OCI-LY7 (cell line): Measurements from ENCODE around the gene TPD52L2. TPM values are rescaled to one million over a fixed set of nuclear protein-coding genes. Genes with fewer than 3 reads are reported as not detected.

Experiments
- BruUV-seq: library from RNA; stranded (reverse); fragments of 400-500 nt; replicated peaks from 2 replicates; lab custom pipeline; 2021; lab: Mats Ljungman, UMichigan
- CTCF ChIA-PET: fragments of 300-600 bp; sonication (Branson Sonifier 250); formaldehyde crosslinking; loops from one replicate; lab custom pipeline; 2022; ENCODE audit warnings: antibody characterized with exemption; ENCODE audit not compliant: unreplicated experiment; lab: Charles Lee
- POLR2A ChIA-PET: fragments of 300-600 bp; sonication (Branson Sonifier 250); formaldehyde crosslinking; loops from one replicate; lab custom pipeline; 2022; ENCODE audit warnings: antibody characterized with exemption; lab: Charles Lee
- DNase-seq: peaks from one replicate; pipeline ENCODE4 v3.0.0-alpha.2; 2015; ENCODE audit warnings: low spot score
- H2AFZ ChIP-seq: fragments of 200-600 bp; sonication (generic), shearing (Covaris generic); 2 replicates; pipeline ENCODE4 v1.6.1; 2014; ENCODE audit warnings: mild to moderate bottlenecking, antibody characterized with exemption, low read length, moderate library complexity
- H3K27ac ChIP-seq: fragments of 200-600 bp; sonication (generic); 2 replicates; pipeline ENCODE4 v1.5.1; 2014; ENCODE audit warnings: mixed run types, low read depth, mild to moderate bottlenecking, moderate library complexity, low read length, inconsistent platforms; ENCODE audit not compliant: poor library complexity, severe bottlenecking
- H3K36me3 ChIP-seq: fragments of 200-600 bp; sonication (generic); 2 replicates; pipeline ENCODE4 v1.6.1; 2014; ENCODE audit warnings: mild to moderate bottlenecking, antibody characterized with exemption, low read length, moderate library complexity, mixed read lengths; ENCODE audit not compliant: insufficient read depth
- H3K4me1 ChIP-seq: fragments of 200-600 bp; sonication (generic); 2 replicates; pipeline ENCODE4 v1.5.1; 2014; ENCODE audit warnings: mild to moderate bottlenecking, low read length; ENCODE audit not compliant: insufficient read depth, poor library complexity, severe bottlenecking
- H3K4me2 ChIP-seq: fragments of 200-600 bp; sonication (generic); 2 replicates; pipeline ENCODE4 v1.6.1; 2014; ENCODE audit warnings: mild to moderate bottlenecking, low read length
- H3K4me3 ChIP-seq: fragments of 200-600 bp; sonication (generic); 2 replicates; pipeline ENCODE4 v1.5.1; 2014; ENCODE audit warnings: mild to moderate bottlenecking, low read depth, low read length; ENCODE audit not compliant: poor library complexity, severe bottlenecking
- H3K79me2 ChIP-seq: fragments of 200-600 bp; sonication (generic); 2 replicates; pipeline ENCODE4 v1.6.1; 2016; ENCODE audit warnings: low read depth, mild to moderate bottlenecking, low read length, moderate library complexity, mixed read lengths; ENCODE audit not compliant: insufficient read depth
- H3K9me2 ChIP-seq: fragments of 200-600 bp; sonication (generic); 2 replicates; pipeline ENCODE4 v1.6.1; 2016; ENCODE audit warnings: mild to moderate bottlenecking, low read length, mixed read lengths; ENCODE audit not compliant: insufficient read depth
- H3K9me3 ChIP-seq: fragments of 200-600 bp; sonication (generic); 2 replicates; pipeline ENCODE4 v1.6.1; 2014; ENCODE audit warnings: mild to moderate bottlenecking, mixed run types, low read length, mixed read lengths
- H4K20me1 ChIP-seq: fragments of 200-600 bp; sonication (generic); 2 replicates; pipeline ENCODE4 v1.6.1; 2014; ENCODE audit warnings: mild to moderate bottlenecking, antibody characterized with exemption, low read length, moderate library complexity, mixed read lengths; ENCODE audit not compliant: insufficient read depth
- EZH2phosphoT487 ChIP-seq: fragments of 200-600 bp; sonication (generic); IDR thresholded peaks from 2 replicates; pipeline ENCODE4 v1.6.1; 2018; ENCODE audit warnings: low read depth, borderline replicate concordance, mild to moderate bottlenecking, mixed run types, antibody characterized with exemption, low read length, moderate library complexity, mixed read lengths
- intact Hi-C: fragments of 100-400 bp; cut with micrococcal nuclease; formaldehyde crosslinking; loops from one replicate; pipeline ENCODE4 v1.10.0; 2022; ENCODE audit not compliant: unreplicated experiment
- total RNA-seq, 2 experiments: library from RNA; depleted of rRNA in 1 of 2; stranded (reverse); fragments of >200 nt in 1 of 2; shearing (Covaris generic) in 1 of 2; gene quantifications; 2 replicates each; pipeline ENCODE4 v1.2.3, GENCODE V29; 2014 to 2022
- TF ChIP-seq, protein P1 (sequence below): fragments of 200-600 bp; sonication (generic); conservative IDR thresholded peaks from 2 replicates; pipeline ENCODE4 v1.5.1; 2014; ENCODE audit warnings: mild to moderate bottlenecking, antibody characterized with exemption, low read length, moderate library complexity, mixed read lengths

Gene TPD52L2
- total RNA-seq, 2 experiments from 2014 or later, result 27.2 to 51.0 TPM

DNA sequence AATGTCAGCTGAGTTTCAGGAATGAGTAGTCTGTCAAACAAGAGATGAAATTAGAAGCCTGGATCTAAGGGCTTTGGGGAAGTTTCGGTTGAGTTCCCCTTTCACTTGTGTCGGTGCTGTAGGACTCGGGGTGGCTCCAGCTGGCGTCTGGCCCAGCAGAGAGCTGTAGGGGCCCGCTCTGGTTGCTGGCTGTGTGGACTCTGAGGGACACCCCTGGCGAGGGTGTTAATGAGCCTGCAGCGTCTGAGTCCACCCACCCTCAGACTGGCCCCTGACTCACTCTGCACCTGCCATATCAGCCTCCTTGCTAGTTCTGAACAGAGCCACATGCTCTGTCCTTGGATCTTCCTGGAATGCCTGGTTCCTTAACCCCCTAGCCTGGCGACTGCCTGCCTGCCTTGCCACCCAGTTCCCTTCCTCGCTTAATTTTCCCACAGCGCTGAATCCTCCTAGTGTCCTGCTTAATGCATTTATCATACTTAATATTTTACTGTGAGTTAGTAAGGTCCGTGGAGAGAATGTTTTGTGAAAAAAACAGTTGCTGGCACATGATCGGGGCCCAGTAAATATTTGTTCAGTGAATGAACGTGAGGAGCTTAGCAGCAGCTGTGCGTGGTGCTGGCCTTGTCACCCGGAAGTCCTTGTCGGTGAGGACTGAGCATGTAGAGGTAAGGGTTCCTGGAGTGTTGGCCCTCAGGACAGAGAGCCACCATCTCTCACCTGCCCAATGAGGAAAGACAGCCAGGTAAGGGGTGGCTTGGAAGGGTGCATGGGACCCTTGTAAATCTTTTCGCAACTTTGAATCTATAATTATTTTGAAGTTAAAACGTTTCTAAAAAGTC lies 31.4 kb downstream of the TPD52L2 start:
- Histone ChIP-seq H3K4me2 (peak overlapping the region; percentile 88), H3K36me3 (peaks cover 20% of the 10 kb centered on the region; the same call in 1 of the 2 replicates), H3K9me2 (no peaks in the 10 kb centered on the region), H3K4me3 (peak overlapping the region; percentile 84), H3K79me2 (peaks cover 44% of the 10 kb centered on the region), H3K27ac (peak overlapping the region; percentile 75), H3K9me3 (no peaks in the 10 kb centered on the region), H3K4me1 (peaks cover 11% of the 10 kb centered on the region), H4K20me1 (peaks cover 14% of the 10 kb centered on the region), H2AFZ (no peak overlapping the region; the same call in 1 of the 2 replicates)
- TSS peak; percentile 48 for BruUV-seq
- peak; percentile 59 for DNase-seq
- POLR2A ChIA-PET, result interaction anchor here (0.9 to 1.3 kb wide), 3 partner anchors 15 to 84 kb away, joined by 3 read pairs; partner anchors contain the start of gene PRPF6
- no peak for TF ChIP-seq EZH2phosphoT487
- TF ChIP-seq, protein P1, sequence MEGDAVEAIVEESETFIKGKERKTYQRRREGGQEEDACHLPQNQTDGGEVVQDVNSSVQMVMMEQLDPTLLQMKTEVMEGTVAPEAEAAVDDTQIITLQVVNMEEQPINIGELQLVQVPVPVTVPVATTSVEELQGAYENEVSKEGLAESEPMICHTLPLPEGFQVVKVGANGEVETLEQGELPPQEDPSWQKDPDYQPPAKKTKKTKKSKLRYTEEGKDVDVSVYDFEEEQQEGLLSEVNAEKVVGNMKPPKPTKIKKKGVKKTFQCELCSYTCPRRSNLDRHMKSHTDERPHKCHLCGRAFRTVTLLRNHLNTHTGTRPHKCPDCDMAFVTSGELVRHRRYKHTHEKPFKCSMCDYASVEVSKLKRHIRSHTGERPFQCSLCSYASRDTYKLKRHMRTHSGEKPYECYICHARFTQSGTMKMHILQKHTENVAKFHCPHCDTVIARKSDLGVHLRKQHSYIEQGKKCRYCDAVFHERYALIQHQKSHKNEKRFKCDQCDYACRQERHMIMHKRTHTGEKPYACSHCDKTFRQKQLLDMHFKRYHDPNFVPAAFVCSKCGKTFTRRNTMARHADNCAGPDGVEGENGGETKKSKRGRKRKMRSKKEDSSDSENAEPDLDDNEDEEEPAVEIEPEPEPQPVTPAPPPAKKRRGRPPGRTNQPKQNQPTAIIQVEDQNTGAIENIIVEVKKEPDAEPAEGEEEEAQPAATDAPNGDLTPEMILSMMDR, result no peak
- CTCF ChIA-PET, result interaction anchor here (0.5 kb wide), 1 partner anchor 1130 kb away, joined by 3 read pairs; no protein-coding TSS in a partner anchor
- intact Hi-C loops, result loop anchor here (5.0 kb wide), 1 partner anchor 359 kb away; the partner anchor contains the start of gene PTK6

DNA sequence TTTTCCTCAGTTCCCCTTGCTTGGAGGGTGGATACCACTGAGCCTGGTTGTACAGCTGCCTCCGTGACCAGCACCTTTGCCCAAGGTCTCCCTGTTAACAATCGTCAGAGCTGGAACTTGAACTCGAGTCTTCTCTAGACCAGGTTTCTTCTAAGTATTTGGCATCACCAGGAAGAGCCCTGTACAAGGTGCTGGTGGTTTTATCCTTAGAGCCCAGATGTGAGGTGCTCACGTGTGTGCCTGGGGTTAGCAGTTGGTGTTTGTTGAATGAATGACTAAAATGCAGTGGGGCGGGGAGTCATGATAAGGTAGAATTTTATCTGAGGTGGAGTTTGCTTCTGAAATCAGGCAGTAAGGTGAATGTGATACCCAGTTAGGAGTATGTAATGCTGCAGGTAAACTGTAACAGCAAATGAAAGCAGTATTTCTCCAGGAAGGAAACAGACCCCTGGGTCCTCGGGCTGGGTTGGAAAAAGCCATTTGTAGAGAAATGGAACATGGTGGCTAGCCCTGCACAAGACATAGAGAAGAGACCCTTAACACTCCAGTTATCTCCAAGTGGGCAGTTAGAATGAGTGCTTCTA lies 33.0 kb downstream of the TPD52L2 start:
- Histone ChIP-seq H3K4me1 (peaks cover 11% of the 10 kb centered on the region), H3K4me2 (no peak overlapping the region), H4K20me1 (peaks cover 14% of the 10 kb centered on the region), H2AFZ (no peak overlapping the region), H3K27ac (no peak overlapping the region), H3K79me2 (peaks cover 44% of the 10 kb centered on the region), H3K36me3 (peaks cover 16% of the 10 kb centered on the region; the same call in 1 of the 2 replicates), H3K4me3 (no peak overlapping the region), H3K9me3 (no peaks in the 10 kb centered on the region), H3K9me2 (no peaks in the 10 kb centered on the region)
- TF ChIP-seq, protein P1, result no peak
- no peak for TF ChIP-seq EZH2phosphoT487
- intact Hi-C loops, result loop anchor here (5.0 kb wide), 1 partner anchor 361 kb away; the partner anchor contains the start of gene PTK6
- CTCF ChIA-PET, result no interaction called here
- DNase-seq, result no peak
- no TSS peak for BruUV-seq
- POLR2A ChIA-PET, result no interaction called here
